Hematopoietic multipotent progenitor cell (in vitro differentiated cells): ENCODE results near the gene POFUT2. TPM values are rescaled to one million over a fixed set of nuclear protein-coding genes. Genes with fewer than 3 reads are reported as not detected.
"Not testable (repeated sequence)": the region's sequence is repeated elsewhere in the genome, so short reads cannot be mapped to it uniquely, and the experiment has no call there.

Source experiments
- DNase-seq, 3 donors: peaks; one replicate each; pipeline ENCODE4 v3.0.0-alpha.2; 2011 to 2015; ENCODE audit warnings: low read depth in 2 of 3, low spot score in 2 of 3
- total RNA-seq: library from RNA; depleted of rRNA; stranded (reverse); fragments of >200 nt; gene quantifications from one replicate; pipeline ENCODE4 v1.2.3, GENCODE V29; 2012

Gene POFUT2
- total RNA-seq, 1 donor: 17.0 TPM

DNA sequence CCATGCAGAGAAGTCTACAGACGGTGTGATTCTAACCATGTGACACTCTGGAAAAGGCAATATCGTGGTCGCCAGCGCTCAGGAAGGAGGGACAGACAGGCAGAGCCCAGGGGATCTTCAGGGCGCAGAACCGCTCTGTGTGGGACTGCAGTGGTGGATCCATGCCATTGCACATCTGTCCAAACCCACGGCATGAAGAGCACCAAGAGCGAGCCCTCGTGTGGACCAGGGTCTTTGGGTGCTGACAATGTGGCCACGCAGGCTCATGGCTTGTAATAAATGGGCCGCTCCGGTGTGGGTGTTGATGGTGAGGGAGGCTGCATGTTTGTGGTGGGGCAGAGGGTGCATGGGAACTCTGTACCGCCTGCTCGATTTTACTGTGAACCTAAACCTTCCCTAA is 25.3 kb upstream of the POFUT2 start:
- no peak for DNase-seq

DNA sequence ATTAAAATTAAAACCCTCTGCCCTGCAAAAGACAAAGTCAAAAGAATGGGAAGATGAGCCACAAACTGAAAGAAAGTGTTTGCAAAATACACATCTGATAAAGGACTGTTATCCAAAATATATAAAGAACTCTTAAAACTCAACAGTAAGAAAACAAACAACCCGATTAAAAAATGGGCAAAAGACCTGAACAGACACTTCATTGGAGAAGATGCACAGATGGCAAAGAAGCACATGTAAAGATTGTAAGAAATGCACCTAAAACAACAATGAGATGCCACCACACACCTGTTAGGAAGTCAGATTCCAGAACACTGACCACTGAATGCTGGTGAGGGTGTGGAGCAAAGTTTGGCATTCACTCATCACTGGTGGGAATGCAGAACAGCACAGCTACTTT is 24.6 kb upstream of the POFUT2 start:
- no peak for DNase-seq

DNA sequence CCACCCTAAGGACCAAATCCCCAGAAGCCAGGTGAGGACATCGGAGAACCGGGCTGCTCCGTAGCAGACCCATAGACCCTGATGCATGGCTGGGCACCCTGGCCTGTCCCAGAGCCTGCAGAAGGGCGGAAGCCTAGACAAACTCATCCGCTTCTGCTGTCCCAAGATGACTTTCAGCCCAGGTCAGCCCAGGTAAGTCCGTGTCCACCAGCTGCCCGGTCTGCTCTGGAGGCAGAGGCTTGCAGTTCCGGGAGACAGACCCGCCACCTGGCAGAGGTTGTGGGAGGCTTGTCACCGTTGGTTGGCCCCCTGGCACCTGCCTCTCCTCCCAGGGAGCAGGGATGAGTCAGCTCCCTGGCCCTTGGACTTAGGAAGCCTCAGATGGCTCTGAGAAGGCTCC is 22.8 kb upstream of the POFUT2 start:
- no peak for DNase-seq

DNA sequence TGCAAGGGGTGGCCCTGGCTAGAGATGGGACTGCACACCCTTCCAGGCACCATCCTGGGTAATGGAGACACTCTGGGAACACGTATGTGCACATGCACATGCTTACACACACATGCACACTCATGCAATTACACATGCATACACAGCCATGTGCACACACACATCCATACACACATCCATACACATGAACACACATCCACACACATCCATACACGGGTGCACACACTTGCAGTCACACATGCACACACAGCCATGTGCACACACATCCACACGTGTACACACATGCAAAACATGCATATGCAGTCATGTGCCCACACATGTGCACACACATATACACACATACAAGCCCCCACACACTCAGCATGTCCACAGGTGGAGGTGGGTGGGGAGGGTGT is 22.3 kb upstream of the POFUT2 start:
- no peak for DNase-seq

DNA sequence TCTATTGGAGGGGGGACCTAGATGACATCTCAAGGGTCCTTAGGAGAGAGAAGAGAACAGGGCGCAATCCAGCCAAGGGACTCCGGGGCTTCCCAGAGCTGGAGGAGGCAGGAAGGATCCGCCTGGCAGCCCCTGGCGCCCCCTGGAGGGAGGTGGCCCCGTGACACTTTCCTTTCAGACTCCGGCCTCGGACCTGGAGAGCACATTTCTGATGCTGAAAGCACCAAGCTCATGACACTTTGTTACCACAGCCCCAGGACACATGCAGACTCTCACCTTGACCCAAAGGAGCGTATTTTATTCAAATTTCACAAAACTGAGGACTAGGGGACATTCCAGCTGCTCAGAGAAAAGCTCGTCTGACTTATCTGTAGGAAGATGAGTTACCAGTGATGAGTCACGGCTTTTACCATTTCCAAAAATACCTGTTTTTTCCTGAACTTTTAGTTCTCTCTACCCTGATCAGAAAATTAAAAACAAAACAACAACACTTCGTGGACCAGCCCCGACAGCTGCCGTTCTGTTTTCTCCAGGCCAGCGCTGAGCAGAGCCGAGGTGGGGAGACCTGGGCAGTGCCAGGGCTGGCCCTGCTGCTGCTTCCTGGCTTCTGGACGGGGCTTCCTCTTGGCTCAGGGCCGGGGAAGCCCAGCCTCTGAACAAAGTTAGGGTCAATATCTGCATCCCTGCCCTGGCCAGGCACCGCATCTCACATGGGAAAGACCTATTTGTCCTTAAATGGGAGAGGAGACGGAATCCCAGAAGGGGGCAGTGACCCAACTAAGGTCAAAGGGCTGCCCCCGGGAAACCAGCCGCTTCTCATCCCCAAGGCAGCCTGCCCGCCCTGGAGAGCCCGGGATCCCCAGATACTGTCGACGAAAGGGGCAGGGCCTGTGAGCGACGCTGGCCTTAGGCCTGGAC is 21.6 kb upstream of the POFUT2 start:
- peak in 1 of 3 donors; percentile 54 for DNase-seq

DNA sequence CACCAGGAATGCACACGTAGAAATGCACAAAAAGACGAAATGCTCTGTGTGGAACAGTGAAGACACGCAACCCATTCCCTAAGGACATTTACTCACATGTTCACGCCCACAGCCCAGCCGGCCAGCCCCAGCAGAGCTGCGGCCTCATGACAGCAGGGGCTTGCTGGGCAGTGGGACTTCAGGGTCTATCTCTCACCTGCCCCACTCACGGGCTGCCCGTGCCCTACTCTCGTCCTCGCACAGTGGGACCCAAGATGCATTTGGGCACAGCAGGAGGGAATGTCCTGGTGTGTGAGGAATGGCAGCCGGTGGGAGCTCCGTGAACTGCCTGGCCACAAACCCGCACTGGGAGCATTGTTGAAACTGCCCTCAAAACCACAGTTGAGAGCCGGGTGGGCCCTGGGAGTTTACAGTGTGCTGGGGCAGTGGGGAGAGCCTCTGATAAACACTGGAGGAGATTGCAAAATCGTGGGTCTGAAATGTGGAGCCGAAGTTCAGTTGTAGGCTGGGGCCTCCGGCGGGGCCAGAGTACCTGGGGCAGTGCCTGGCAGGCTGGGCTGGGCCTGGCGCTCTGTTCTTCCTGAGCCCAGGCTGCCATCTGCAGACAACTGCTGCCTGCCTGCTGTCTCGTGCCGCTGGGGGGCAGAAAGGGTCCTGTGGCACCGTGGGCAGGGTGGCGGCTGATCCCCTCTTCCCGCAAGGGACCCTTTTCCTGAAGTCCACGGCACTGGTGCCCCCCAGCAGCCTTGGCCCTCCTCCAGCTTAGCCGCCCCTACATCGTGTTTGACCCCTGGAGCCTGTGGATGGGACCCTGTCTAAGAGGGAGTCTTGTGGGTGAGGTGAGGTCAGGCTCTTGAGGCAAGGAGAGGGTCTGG is 20.7 kb upstream of the POFUT2 start:
- peak in 1 of 3 donors; percentile 16 for DNase-seq

DNA sequence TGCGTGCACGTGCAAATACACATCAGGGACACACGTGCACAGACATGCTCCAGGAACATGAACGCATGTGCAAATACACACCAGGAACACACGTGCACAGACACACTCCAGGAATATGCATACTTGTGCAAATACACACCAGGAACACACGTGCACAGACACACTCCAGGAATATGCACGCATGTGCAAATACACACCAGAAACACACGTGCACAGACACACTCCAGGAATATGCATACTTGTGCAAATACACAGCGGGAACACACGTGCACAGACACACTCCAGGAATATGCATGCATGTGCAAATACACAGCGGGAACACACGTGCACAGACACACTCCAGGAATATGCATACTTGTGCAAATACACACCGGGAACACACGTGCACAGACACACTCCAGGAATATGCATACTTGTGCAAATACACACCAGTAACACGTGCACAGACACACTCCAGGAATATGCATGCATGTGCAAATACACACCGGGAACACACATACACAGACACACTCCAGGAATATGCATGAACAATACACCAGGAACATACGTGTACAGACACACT is 20.0 kb upstream of the POFUT2 start:
- DNase-seq: not testable (repeated sequence)

DNA sequence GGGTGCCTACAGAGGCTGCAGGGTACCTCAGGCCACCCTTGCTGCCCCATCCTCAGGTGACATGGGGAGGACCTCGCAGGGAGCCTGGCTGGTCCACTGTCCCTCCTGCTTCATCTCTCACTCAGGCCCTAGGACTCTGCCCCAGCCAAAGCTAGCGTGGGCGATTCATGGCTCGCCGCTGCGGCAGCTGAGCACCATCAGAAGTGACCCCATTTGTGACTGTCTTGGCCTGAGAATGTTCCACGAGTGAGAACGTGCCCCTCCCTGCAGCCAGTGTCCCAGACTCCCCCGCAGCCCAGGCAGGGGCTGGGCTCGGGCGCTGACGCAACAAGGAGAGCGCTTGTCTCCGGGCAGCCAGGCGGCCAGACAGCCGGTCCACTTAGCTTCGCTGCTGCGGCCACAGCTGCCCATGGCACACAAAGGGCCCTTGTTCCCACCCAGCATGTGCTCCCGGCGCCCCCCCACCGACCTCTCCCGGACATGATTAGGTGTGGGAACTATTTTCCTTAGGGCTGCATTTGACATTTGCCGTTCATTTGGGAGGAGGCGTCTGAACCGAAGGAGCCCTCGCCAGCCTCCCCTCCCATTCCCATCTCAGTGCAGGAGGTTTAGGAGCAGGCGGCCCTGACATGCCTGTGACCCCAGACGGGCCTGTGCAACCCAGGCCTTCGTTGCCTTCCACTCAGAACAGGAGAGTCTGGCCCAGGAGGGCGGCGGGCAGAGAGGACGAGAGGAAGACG is 19.3 kb upstream of the POFUT2 start:
- DNase-seq: no peak

DNA sequence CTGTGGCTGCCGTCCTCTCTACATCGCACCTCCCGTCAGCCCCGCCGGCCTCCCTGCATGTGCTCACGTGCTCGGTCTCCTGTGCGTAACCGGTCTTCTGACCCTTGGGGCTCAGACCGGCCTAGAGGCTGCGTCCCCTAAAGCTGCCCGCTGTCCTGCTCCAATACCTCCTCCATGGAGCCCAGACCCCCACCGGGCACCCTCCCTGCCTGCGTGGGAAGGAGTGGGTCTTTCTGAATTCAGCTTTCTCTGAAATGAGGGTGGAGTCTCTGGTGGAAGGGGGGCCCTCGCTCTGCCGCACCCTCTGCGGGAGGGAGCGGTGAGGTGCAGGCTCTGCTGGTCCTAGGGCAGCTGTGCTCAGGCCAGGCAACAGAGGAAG is 18.7 kb upstream of the POFUT2 start:
- no peak for DNase-seq

DNA sequence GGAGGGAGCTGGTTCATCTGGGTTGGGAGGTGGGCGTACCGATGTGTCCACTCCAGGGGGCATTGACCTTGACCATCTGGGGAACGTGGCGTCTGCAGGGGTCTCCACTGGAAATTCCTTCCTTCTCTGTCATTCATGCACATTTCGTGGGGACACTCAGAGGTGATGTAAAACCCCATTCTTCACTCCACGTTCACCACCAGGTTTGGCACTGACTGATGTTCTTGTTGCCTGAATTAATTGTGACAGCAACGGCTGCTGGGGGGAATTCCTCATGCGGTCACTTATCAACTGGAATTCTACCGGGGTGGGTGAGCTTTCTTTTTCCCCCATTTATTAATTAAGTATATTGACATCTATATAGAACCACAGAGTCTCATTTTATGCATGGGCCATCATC is 18.1 kb upstream of the POFUT2 start:
- DNase-seq: no peak

DNA sequence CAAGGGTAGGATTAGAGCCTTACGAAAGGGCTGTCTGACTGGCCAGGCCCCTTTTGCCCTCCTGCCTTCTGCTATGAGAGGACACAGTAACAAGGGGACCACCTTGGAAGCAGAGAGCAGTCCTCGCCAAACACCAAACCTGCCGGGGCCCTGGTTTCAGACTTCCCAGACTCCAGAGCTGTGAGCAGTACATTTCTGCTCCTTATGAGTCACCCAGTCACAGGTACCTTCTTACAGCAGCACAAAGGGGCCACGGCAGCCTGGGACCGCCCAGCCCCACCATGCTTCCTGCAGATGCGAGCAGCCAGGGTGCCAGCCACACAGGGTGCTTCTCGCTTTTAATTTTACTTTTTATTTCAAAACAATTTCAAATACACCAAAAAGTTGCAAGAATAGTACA is 17.2 kb upstream of the POFUT2 start:
- DNase-seq: no peak

DNA sequence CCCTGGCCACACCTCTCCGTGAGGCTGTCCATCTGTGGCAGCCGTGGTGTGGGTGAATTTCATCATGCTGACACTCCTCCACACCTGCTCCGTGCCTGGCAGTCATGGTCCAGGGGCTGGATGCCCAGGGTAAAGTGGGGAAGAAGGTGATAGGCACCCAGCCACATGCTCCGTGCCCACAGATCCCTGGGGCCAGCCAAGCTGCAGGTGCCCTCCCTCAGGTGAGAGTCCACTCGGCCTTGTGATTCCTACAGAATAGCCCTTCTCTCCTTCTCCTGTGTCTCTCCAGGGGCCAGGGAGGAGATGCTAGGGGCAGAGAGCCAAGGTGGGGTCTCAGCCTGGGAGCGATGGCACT is 16.8 kb upstream of the POFUT2 start:
- DNase-seq: no peak

DNA sequence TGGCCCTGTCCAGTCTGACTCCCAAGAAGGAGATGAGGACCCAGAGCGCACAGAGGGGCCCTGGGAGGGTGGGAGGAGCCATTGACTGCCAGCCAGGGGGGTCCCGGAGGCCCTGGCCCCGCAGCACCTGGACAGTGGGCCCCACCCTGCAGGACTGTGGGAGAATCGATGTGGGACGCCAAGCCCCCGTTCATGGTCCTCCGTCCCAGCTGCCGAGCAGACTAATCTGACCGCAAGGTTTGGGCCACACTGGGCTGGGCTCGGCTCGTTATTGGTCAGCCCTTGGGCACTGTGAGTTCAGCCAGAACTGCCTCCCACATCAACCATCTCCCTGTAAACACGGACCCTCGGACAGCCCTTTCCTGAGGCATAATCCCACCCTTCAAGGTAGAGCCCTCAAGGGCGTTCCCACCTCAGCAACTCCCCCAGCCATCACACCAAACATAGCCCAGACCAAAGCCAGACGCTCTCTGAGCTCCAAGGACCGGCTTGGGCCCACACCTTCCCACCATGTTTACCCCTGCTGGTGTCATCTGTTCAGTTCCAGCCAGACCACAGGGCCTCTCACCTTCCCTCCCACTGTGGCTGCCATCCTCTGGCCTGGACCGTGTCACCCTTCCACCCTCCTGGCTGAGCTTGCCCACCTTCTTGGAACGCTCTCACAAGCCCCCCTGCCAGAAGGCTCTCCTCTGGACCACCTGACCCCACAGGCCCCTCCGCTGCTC is 16.2 kb upstream of the POFUT2 start:
- no peak for DNase-seq

DNA sequence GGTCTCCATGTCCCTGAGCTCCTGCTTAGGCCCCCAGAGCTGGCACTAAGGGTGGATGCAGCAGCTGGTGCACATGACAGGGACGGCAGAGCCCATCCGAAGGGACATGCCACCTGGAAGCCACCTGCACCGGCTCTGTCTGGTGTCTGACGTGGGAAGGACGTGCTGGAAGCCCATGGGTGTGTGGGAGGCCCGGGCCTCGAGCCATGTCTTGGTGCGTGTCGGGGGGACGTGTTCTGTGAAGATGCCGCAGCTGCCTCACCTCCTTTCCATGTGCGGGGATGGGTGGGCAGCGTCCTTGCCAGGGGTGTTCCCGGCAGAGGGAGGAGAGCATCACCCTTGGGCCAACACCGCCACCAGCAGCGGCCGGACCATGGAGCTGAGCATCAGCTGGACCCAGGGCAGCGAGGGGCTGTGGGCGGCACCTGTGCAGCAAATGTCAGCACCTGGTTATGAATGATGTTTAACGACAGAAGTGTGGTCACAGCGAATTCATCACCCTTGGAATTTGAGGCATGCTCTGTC is 15.5 kb upstream of the POFUT2 start:
- no peak for DNase-seq

DNA sequence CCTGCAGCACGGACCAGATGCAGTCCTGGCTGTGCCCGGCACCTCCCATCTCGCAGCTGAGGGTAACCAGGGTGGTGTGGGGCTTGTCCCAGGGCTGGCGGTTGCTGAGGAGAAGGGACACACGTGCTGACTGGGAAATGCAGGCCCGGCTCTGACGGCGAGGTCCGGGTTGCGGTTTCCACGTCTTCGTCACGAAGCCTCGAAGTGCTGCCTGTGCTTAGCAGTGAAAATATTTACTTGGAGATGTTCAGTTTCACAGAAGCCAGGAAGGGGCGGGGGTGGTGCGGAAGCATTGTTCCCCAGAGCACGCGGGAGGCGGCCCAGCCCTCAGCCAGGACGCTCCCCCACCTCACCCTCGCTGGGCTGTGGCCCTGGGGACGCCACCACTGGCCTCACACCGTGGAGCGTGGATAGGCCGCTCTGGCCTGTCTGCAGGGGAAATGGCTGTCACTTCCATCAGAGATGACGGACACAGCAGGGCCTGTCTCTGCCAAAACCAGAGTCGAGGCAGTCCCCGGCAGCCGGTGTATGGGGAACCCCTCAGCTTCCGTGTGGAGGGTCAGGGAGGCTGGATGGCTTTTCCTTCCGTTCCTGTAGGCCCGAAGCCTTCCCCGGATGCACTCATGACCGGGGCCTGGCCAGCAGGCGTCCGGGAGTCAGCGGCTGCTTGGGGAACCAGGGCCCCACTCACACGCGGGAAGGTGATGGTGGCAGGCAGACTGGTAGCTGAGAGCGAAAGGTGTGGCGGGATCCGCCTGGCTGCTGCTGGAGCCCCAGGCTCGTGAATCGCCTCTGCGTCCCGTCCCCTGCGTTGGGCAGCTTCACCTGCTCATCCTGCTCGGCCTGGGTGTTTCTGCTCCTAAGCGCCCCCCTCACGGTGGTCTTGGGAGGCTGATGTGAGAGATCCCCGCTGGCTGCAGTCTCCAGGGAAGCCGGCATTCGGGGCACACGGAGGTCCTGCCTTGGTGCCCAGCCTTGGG is 14.7 kb upstream of the POFUT2 start:
- peak in 2 of 3 donors; percentile 71 to 72 for DNase-seq

DNA sequence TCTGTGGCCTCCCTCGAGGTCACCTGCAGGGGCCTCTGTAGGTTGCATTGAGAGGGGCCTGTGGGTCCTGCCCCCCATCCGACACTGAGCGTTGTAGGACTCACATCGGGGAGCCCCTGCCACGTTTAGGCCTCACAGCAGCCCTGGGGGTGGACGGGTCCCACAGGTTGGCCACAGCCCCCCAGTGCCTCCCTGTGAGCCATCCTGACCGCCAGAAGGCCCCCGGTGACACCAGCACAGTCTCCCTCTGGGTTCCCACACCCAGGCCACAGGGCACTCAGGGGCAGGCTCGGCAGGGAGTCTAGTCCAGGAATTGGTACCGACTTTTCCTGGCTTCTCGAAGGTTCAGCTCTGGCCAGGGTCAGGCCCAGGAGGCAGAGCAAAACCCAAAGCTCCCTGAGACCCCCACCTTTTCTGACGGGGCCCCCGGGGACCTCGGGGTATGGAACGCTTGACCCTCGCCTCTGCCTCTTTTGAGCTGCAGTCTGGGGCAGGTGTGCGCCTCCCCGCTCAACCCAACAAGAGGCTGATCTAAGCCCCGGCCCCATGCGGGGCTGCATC is 13.9 kb upstream of the POFUT2 start:
- no peak for DNase-seq

DNA sequence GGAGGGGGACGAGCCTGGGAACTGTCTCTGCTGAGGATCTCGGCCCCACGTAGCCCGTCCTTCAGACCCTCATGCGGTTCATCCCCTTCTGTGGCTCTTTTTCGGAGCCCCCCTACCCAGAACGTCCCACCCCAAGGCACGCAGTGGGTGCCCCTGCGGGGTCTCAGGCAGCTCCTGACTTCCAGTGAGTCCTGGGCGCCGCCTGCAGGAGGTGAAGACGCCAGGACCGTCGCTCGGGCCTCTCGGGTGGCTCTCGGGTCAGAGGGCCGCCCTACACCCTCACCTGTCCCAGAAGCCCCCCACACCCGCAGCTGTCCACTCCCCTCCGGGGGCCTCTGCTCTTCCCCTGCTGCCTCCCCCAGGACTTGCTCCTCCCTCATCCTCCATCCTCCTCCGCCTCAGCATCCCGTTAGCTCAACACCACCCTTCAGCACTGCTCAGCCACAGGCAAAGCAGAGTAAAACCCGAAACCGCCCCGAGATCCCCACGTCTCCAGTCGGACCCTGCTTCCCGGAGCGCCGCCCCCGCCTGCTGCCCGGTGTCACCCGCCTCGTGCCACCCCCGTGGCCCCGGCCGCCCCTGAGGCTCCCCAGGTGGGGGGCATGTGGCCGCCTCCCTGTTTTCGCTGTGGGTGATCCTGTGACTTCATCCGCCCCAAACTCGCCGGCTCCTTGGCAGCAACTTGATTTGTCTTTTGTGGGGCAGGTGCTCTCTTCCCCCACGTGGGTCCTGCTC is 13.3 kb upstream of the POFUT2 start:
- DNase-seq: no peak
